ENCODE measurements around the gene EVC. TPM values are rescaled to one million over a fixed set of nuclear protein-coding genes. Genes with fewer than 3 reads are reported as not detected.

Gene EVC
- total and polyA plus RNA-seq, 2 of the 8 experiments (the other 6 are each of a cell fraction or from before 2014, with no cell fraction given), result 2.6 to 9.8 TPM

- Histone ChIP-seq H2BK15ac (ENCODE audit: low read length) (no peak overlapping the region), H4K5ac (ENCODE audit: insufficient read length, low read depth, low read length) (no peak overlapping the region), H3K56ac (replicated peaks; ENCODE audit: insufficient read length, low read depth, low read length) (peak overlapping the region; percentile 88), H2BK120ac (replicated peaks; ENCODE audit: low read depth, low read length) (no peak overlapping the region), H3K14ac (ENCODE audit: insufficient read length) (no peak overlapping the region), H3K9ac (replicated peaks in 1 of 4; ENCODE audit: extremely low read depth in 1 of 4, low read depth in 3 of 4, low read length in 3 of 4) (no peak overlapping the region), H3K18ac (ENCODE audit: extremely low read depth, low read length) (no peak overlapping the region), H3K4me3 (ENCODE audit: extremely low read depth in 1 of 4, insufficient read depth in 2 of 4, low read depth in 3 of 4, low read length in 4 of 4) (no peak overlapping the region), H3K4ac (replicated peaks; ENCODE audit: insufficient read length, low read depth, low read length) (no peak overlapping the region), H2AK5ac (ENCODE audit: low read depth, low read length) (no peak overlapping the region), H2BK5ac (ENCODE audit: low read depth, low read length) (no peak overlapping the region), H2AFZ (ENCODE audit: low read length) (no peak overlapping the region), H3K4me1 (replicated peaks in 1 of 4; ENCODE audit: control insufficient read depth in 3 of 4, insufficient read depth in 4 of 4, low read length in 3 of 4) (no peaks in the 10 kb centered on the region), H3K23ac (ENCODE audit: insufficient read length) (no peak overlapping the region), H2BK12ac (ENCODE audit: low read depth, low read length) (no peak overlapping the region), H3K4me2 (ENCODE audit: insufficient read depth in 1 of 2, low read depth in 2 of 2, low read length in 2 of 2) (no peak overlapping the region), H3K79me2 (ENCODE audit: control insufficient read depth in 1 of 2, insufficient read depth in 2 of 2, low read length in 2 of 2) (peaks cover 0 to 25% of the 10 kb centered on the region in 2 experiments), H2BK20ac (ENCODE audit: low read length) (no peak overlapping the region), H3K9me3 (ENCODE audit: insufficient read depth in 2 of 2, low read depth in 1 of 2, low read length in 1 of 2) (no peaks in the 10 kb centered on the region; a peak in 1 of 4 replicates), H3K36me3 (ENCODE audit: control insufficient read depth in 2 of 4, insufficient read depth in 4 of 4, low read length in 3 of 4) (peaks cover 2 to 42% (median 27%) of the 10 kb centered on the region in 4 experiments; a peak in 7 of 8 replicates), H4K8ac (ENCODE audit: extremely low read depth, insufficient read depth, low read length) (no peak overlapping the region), H3K27ac (ENCODE audit: low read depth, low read length) (no peak overlapping the region), H3K23me2 (ENCODE audit: low read depth, low read length) (peaks cover 13% of the 10 kb centered on the region; the same call in 1 of the 2 replicates), H3K27me3 (replicated peaks in 1 of 4; ENCODE audit: control insufficient read depth in 3 of 4, extremely low read depth in 1 of 4, insufficient read depth in 3 of 4, low read length in 3 of 4) (no peaks in the 10 kb centered on the region), H4K91ac (replicated peaks; ENCODE audit: insufficient read length, low read length) (no peak overlapping the region), H3K79me1 (ENCODE audit: low read depth, low read length) (peaks cover 11% of the 10 kb centered on the region), H4K20me1 (replicated peaks in 1 of 2; ENCODE audit: control insufficient read depth in 1 of 2, insufficient read depth in 2 of 2, low read length in 2 of 2) (peaks cover 5 to 31% of the 10 kb centered on the region in 2 experiments)
- no peak for DNase-seq (ENCODE audit: low read depth in 1 of 2, low spot score in 2 of 2)
- ChIA-PET POLR2A (ENCODE audit: partially characterized antibody) (no interaction called here), CTCF (ENCODE audit: partially characterized antibody) (no interaction called here)
- TF ChIP-seq SP4 (IDR thresholded peaks at IDR 0.05; ENCODE audit: low read length) (no peak), EZH2 (IDR thresholded peaks at IDR 0.05; ENCODE audit: low read depth, low read length, severe bottlenecking) (no peak), POLR2A (IDR thresholded peaks at IDR 0.05; ENCODE audit: control extremely low read depth in 1 of 2, low read depth in 2 of 2, low read length in 2 of 2) (no peak), GABPA (IDR thresholded peaks at IDR 0.05; ENCODE audit: borderline replicate concordance, insufficient read depth, low read length) (no peak), SUZ12 (IDR thresholded peaks at IDR 0.05; ENCODE audit: low read length) (no peak), TAF1 (IDR thresholded peaks at IDR 0.05; ENCODE audit: low read depth, low read length) (no peak), RBBP5 (IDR thresholded peaks at IDR 0.05; ENCODE audit: borderline replicate concordance, low read depth, low read length) (no peak)
- WGBS, 2 experiments (ENCODE audit: extremely low coverage in 1 of 2, insufficient coverage in 1 of 2, insufficient read length in 1 of 2, insufficient replicate concordance in 2 of 2, low coverage in 1 of 2, low lambda C conversion rate in 2 of 2, missing lambda C conversion rate in 1 of 2), result 93 to 100% methylated on average over 1 to 2 of the region's 2 CpGs
- no peak for FAIRE-seq
Measured at GRCh38 chr4:5857199-5857598, 146.2 kb downstream of the EVC start.

All from H1 (cell line).